Gastroesophageal sphincter (tissue), 3 donors: ENCODE data around the gene NCKAP5.

Source experiments
- EP300 ChIP-seq: sonication (generic); formaldehyde crosslinking; IDR thresholded peaks from one replicate; pipeline ENCODE4 v1.6.1; 2017; ENCODE audit warnings: antibody characterized with exemption, mild to moderate bottlenecking
- POLR2A ChIP-seq, 2 donors: fragments of 450-650 bp; IDR thresholded peaks; one replicate each; pipeline ENCODE4 v1.6.1; 2017; ENCODE audit warnings: antibody characterized with exemption in 2 of 2, mild to moderate bottlenecking in 2 of 2, moderate library complexity in 1 of 2
- POLR2AphosphoS5 ChIP-seq: sonication (generic); formaldehyde crosslinking; IDR thresholded peaks from one replicate; pipeline ENCODE4 v1.6.1; 2017; ENCODE audit warnings: antibody characterized with exemption
- TF ChIP-seq, protein P1 (sequence below), 4 experiments: fragments of 200-600 bp in 2 of 4; fragments of 450-650 bp in 2 of 4; sonication (generic) in 1 of 4; IDR thresholded peaks; one replicate each; pipeline ENCODE4 v1.5.1; 2017 to 2019; ENCODE audit warnings: antibody characterized with exemption in 4 of 4, mild to moderate bottlenecking in 2 of 4, moderate library complexity in 2 of 4

DNA sequence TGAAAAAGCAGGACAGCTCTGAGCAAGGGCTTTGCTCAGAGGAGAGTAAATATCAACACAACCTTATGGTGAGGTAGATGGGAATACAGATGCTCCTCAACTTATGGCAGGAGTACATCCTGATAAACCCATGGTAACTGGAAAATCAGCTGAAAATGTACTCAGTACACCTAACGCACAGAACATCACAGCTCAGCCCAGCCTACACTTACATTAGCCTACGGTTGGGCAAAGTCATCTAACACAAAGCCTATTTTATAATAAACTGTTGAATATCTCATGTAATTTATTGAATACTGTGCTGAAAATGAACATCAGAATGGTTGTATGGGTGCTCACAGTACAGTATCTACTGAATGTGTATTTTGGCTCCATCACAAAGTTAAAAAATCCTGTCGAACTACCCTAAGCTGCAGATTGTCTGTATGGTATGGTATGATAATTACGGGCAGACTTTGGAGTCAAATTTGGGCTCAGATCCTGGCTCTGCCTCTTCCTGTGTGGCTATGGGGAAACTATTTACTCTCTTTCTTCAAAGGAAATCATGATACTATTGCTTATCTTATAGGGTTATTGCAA lies 778.0 kb downstream of the NCKAP5 start:
- TF ChIP-seq, protein P1, sequence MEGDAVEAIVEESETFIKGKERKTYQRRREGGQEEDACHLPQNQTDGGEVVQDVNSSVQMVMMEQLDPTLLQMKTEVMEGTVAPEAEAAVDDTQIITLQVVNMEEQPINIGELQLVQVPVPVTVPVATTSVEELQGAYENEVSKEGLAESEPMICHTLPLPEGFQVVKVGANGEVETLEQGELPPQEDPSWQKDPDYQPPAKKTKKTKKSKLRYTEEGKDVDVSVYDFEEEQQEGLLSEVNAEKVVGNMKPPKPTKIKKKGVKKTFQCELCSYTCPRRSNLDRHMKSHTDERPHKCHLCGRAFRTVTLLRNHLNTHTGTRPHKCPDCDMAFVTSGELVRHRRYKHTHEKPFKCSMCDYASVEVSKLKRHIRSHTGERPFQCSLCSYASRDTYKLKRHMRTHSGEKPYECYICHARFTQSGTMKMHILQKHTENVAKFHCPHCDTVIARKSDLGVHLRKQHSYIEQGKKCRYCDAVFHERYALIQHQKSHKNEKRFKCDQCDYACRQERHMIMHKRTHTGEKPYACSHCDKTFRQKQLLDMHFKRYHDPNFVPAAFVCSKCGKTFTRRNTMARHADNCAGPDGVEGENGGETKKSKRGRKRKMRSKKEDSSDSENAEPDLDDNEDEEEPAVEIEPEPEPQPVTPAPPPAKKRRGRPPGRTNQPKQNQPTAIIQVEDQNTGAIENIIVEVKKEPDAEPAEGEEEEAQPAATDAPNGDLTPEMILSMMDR (IDR thresholded peaks at IDR 0.05) = no peak
- TF ChIP-seq POLR2A (IDR thresholded peaks at IDR 0.05) (no peak), POLR2AphosphoS5 (no peak), EP300 (no peak)
